PC-9 (cell line): ENCODE results near the gene CATSPERB. TPM values are rescaled to one million over a fixed set of nuclear protein-coding genes. Genes with fewer than 3 reads are reported as not detected.

Experiments
- BruUV-seq: library from RNA; stranded (reverse); fragments of 400-500 nt; replicated peaks from 2 replicates; lab custom pipeline; 2021; lab: Mats Ljungman, UMichigan
- CTCF ChIA-PET: fragments of 300-600 bp; sonication (Branson Sonifier 250); formaldehyde crosslinking; loops from one replicate; lab custom pipeline; 2022; ENCODE audit warnings: antibody characterized with exemption; lab: Charles Lee
- POLR2A ChIA-PET: fragments of 300-600 bp; sonication (Branson Sonifier 250); formaldehyde crosslinking; loops from one replicate; lab custom pipeline; 2022; ENCODE audit warnings: antibody characterized with exemption; ENCODE audit not compliant: unreplicated experiment; lab: Charles Lee
- DNase-seq, 2 experiments: peaks; one replicate each; pipeline versions ENCODE4 v3.0.0 to v3.0.0-alpha.2; 2015 to 2022; ENCODE audit warnings: mixed read lengths in 1 of 2
- H2AFZ ChIP-seq: fragments of 200-600 bp; sonication (generic); 2 replicates; pipeline ENCODE4 v1.8.1; 2017; ENCODE audit warnings: antibody characterized with exemption
- H3F3A ChIP-seq: fragments of 200-600 bp; sonication (generic); 2 replicates; pipeline ENCODE4 v1.8.1; 2017; ENCODE audit warnings: antibody characterized with exemption, mild to moderate bottlenecking, low read depth; ENCODE audit not compliant: insufficient read depth
- H3K27ac ChIP-seq: fragments of 200-600 bp; sonication (generic); 2 replicates; pipeline ENCODE4 v1.6.1; 2016; ENCODE audit warnings: mixed run types
- H3K27me3 ChIP-seq: fragments of 200-600 bp; sonication (generic); 2 replicates; pipeline ENCODE4 v1.6.1; 2016; ENCODE audit warnings: low read depth, mixed run types; ENCODE audit not compliant: insufficient read depth
- H3K36me3 ChIP-seq: fragments of 200-600 bp; sonication (generic); 2 replicates; pipeline ENCODE4 v1.6.1; 2016; ENCODE audit warnings: low read depth, mixed run types
- H3K4me1 ChIP-seq: fragments of 200-600 bp; sonication (generic); replicated peaks from 2 replicates; pipeline ENCODE4 v1.6.1; 2016; ENCODE audit warnings: mixed run types; ENCODE audit not compliant: insufficient read depth
- H3K4me2 ChIP-seq: fragments of 200-600 bp; sonication (generic); 2 replicates; pipeline ENCODE4 v1.6.1; 2017; ENCODE audit warnings: mixed run types
- H3K4me3 ChIP-seq: fragments of 200-600 bp; sonication (generic); 2 replicates; pipeline ENCODE4 v1.6.1; 2016; ENCODE audit warnings: mixed run types
- H3K79me2 ChIP-seq: fragments of 200-600 bp; sonication (generic); 2 replicates; pipeline ENCODE4 v1.6.1; 2017; ENCODE audit warnings: low read depth, mixed run types
- H3K9me2 ChIP-seq: fragments of 200-600 bp; sonication (generic); 2 replicates; pipeline ENCODE4 v1.8.1; 2017; ENCODE audit warnings: mild to moderate bottlenecking; ENCODE audit not compliant: insufficient read depth
- H3K9me3 ChIP-seq: fragments of 200-600 bp; sonication (generic); 2 replicates; pipeline ENCODE4 v1.8.1; 2016; ENCODE audit warnings: low read depth; ENCODE audit not compliant: insufficient read depth
- H4K20me1 ChIP-seq: fragments of 200-600 bp; sonication (generic); 2 replicates; pipeline ENCODE4 v1.8.1; 2017; ENCODE audit not compliant: insufficient read depth
- EZH2 ChIP-seq: fragments of 200-600 bp; sonication (generic); IDR thresholded peaks from 2 replicates; pipeline ENCODE4 v1.8.0; 2017; ENCODE audit warnings: antibody characterized with exemption, low read depth
- intact Hi-C: fragments of 100-400 bp; cut with micrococcal nuclease; formaldehyde crosslinking; loops from one replicate; pipeline ENCODE4 v1.10.0; 2022; ENCODE audit not compliant: unreplicated experiment
- total RNA-seq: library from RNA; stranded (reverse); gene quantifications from 2 replicates; pipeline ENCODE4 v1.2.3, GENCODE V29; 2021
- TF ChIP-seq, protein P1 (sequence below): fragments of 200-600 bp; sonication (generic); conservative IDR thresholded peaks from 2 replicates; pipeline ENCODE4 v1.6.1; 2017; ENCODE audit warnings: mixed run types, antibody characterized with exemption, mild to moderate bottlenecking, moderate library complexity

The CATSPERB gene
- total RNA-seq, 1 experiment from 2014 or later, result not detected

- BruUV-seq, result no TSS peak
- intact Hi-C loops, result no loop called here
- H3K27ac ChIP-seq, result no peak overlapping the region
Measured at GRCh38 chr14:91611528-91611927, 120.4 kb downstream of the CATSPERB start.

GRCh38 chr14:91609161-91609560 lies 122.7 kb downstream of the CATSPERB start:
- H3K4me3 ChIP-seq, result no peak overlapping the region
- no peaks in the 10 kb centered on the region for H3K9me3 ChIP-seq
- DNase-seq, result no peak
- peaks cover 18% of the 10 kb centered on the region for H3K4me1 ChIP-seq
- H3K27me3 ChIP-seq, result no peaks in the 10 kb centered on the region
- no peaks in the 10 kb centered on the region for H3K36me3 ChIP-seq
- H4K20me1 ChIP-seq, result no peaks in the 10 kb centered on the region
- no peak overlapping the region for H3K4me2 ChIP-seq
- no peak for TF ChIP-seq EZH2
- TF ChIP-seq, protein P1, sequence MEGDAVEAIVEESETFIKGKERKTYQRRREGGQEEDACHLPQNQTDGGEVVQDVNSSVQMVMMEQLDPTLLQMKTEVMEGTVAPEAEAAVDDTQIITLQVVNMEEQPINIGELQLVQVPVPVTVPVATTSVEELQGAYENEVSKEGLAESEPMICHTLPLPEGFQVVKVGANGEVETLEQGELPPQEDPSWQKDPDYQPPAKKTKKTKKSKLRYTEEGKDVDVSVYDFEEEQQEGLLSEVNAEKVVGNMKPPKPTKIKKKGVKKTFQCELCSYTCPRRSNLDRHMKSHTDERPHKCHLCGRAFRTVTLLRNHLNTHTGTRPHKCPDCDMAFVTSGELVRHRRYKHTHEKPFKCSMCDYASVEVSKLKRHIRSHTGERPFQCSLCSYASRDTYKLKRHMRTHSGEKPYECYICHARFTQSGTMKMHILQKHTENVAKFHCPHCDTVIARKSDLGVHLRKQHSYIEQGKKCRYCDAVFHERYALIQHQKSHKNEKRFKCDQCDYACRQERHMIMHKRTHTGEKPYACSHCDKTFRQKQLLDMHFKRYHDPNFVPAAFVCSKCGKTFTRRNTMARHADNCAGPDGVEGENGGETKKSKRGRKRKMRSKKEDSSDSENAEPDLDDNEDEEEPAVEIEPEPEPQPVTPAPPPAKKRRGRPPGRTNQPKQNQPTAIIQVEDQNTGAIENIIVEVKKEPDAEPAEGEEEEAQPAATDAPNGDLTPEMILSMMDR, result no peak
- no peak overlapping the region for H2AFZ ChIP-seq
- no TSS peak for BruUV-seq
- CTCF ChIA-PET, result no interaction called here
- H3K79me2 ChIP-seq, result no peaks in the 10 kb centered on the region
- no peak overlapping the region for H3K27ac ChIP-seq
- no peaks in the 10 kb centered on the region for H3K9me2 ChIP-seq
- intact Hi-C loops, result no loop called here
- no peaks in the 10 kb centered on the region for H3F3A ChIP-seq
- POLR2A ChIA-PET, result no interaction called here

More at GRCh38 chr14:91611528-91611927, 120.4 kb downstream of the CATSPERB start:
- Histone ChIP-seq H3K9me2 (no peaks in the 10 kb centered on the region), H3K4me3 (no peak overlapping the region), H3F3A (no peaks in the 10 kb centered on the region), H3K4me2 (no peak overlapping the region), H3K4me1 (peaks cover 13% of the 10 kb centered on the region), H3K27me3 (no peaks in the 10 kb centered on the region), H3K9me3 (no peaks in the 10 kb centered on the region), H4K20me1 (no peaks in the 10 kb centered on the region), H2AFZ (no peak overlapping the region), H3K79me2 (no peaks in the 10 kb centered on the region), H3K36me3 (no peaks in the 10 kb centered on the region)
- POLR2A ChIA-PET, result no interaction called here
- DNase-seq, result no peak
- CTCF ChIA-PET, result no interaction called here
- TF ChIP-seq, protein P1, result no peak
- TF ChIP-seq EZH2, result no peak

- intact Hi-C loops, result no loop called here
- ChIA-PET CTCF (no interaction called here), POLR2A (no interaction called here)
- no peaks in the 10 kb centered on the region for H3K79me2 ChIP-seq
- H3K4me3 ChIP-seq, result no peak overlapping the region
- H2AFZ ChIP-seq, result no peak overlapping the region
- 0 out of 2 replicates have a peak, but pooled peaks cover 11% of the 10 kb centered on the region for H3K4me1 ChIP-seq
- H3K36me3 ChIP-seq, result no peaks in the 10 kb centered on the region
- H3K9me3 ChIP-seq, result no peaks in the 10 kb centered on the region
- BruUV-seq, result no TSS peak
- no peak for DNase-seq
- no peaks in the 10 kb centered on the region for H3F3A ChIP-seq
- H3K27me3 ChIP-seq, result no peaks in the 10 kb centered on the region
- TF ChIP-seq EZH2, result no peak
- TF ChIP-seq, protein P1, result no peak
- H4K20me1 ChIP-seq, result no peaks in the 10 kb centered on the region
- no peak overlapping the region for H3K4me2 ChIP-seq
- H3K27ac ChIP-seq, result no peak overlapping the region
- no peaks in the 10 kb centered on the region for H3K9me2 ChIP-seq
Measured at GRCh38 chr14:91607322-91608047, 124.4 kb downstream of the CATSPERB start.
